Kidney (tissue), 14 donors: Measurements from ENCODE around the gene TYK2. TPM values are rescaled to one million over a fixed set of nuclear protein-coding genes. Genes with fewer than 3 reads are reported as not detected.

Source experiments
- DNase-seq, 5 donors: peaks; one replicate each; pipeline ENCODE4 v3.0.0-alpha.2; 2013 to 2020
- FAIRE-seq: peaks from 2 replicates; lab custom pipeline; 2012; peaks lifted over from hg19 to GRCh38; lab: Jason Lieb, UNC
- H3K27ac ChIP-seq, 2 donors: one replicate each; pipeline ENCODE4 v1.7.0; 2013; ENCODE audit warnings: low read depth in 2 of 2, low read length in 2 of 2, inconsistent platforms in 1 of 2
- H3K27me3 ChIP-seq: one replicate; pipeline ENCODE4 v1.7.1; 2013; ENCODE audit warnings: low read length, inconsistent platforms; ENCODE audit not compliant: control insufficient read depth, insufficient read depth
- H3K36me3 ChIP-seq, 3 donors: one replicate each; pipeline versions ENCODE4 v1.7.0 to v1.7.1; 2013; ENCODE audit warnings: low read length in 3 of 3, control low read depth in 1 of 3, inconsistent platforms in 1 of 3; ENCODE audit not compliant: insufficient read depth in 3 of 3, control insufficient read depth in 2 of 3
- H3K4me1 ChIP-seq, 3 donors: one replicate each; pipeline versions ENCODE4 v1.7.0 to v1.7.1; 2013; ENCODE audit warnings: low read length in 3 of 3, inconsistent platforms in 1 of 3, low read depth in 1 of 3; ENCODE audit not compliant: control insufficient read depth in 2 of 3, insufficient read depth in 2 of 3
- H3K4me3 ChIP-seq, 3 donors: one replicate each; pipeline versions ENCODE4 v1.7.0 to v1.8.1; 2013; ENCODE audit warnings: low read length in 3 of 3, control low read depth in 1 of 3, inconsistent platforms in 1 of 3
- H3K9ac ChIP-seq, 3 donors: one replicate each; pipeline versions ENCODE4 v1.7.0 to v1.7.1; 2013; ENCODE audit warnings: low read length in 3 of 3, control low read depth in 1 of 3, inconsistent platforms in 1 of 3
- H3K9me3 ChIP-seq, 3 donors: one replicate each; pipeline versions ENCODE4 v1.7.0 to v1.7.1; 2013; ENCODE audit warnings: low read length in 3 of 3, control low read depth in 1 of 3, inconsistent platforms in 1 of 3; ENCODE audit not compliant: control insufficient read depth in 2 of 3, insufficient read depth in 1 of 3
- intact Hi-C: fragments of 100-400 bp; cut with DNase I; formaldehyde crosslinking; loops from one replicate; pipeline ENCODE4 v1.11.1; 2022
- polyA plus RNA-seq: library from polyadenylated mRNA; stranded (reverse); fragments of 350-450 nt; fragmentation: Illumina TruSeq; extraction: RNeasy Lipid Tissue Mini Kit (QIAGEN cat#74804); gene quantifications from one replicate; pipeline ENCODE4 v1.2.3, GENCODE V29; 2014; ENCODE audit warnings: low read depth, low replicate concordance; ENCODE audit not compliant: insufficient read depth
- total RNA-seq: library from RNA; stranded (reverse); fragmentation: NEBNext Ultra II Directional; extraction: Animal tissue kit (Norgen Biotek cat#: 25700); gene quantifications from one replicate; pipeline ENCODE4 v1.2.1, GENCODE V29; 2021
- TF ChIP-seq, protein P1 (sequence below): IDR thresholded peaks from 3 replicates; pipeline ENCODE4 v1.5.1; 2012; ENCODE audit warnings: mild to moderate bottlenecking, moderate library complexity, borderline replicate concordance; ENCODE audit not compliant: insufficient read depth; ENCODE audit errors: extremely low read depth
- donor health status: control.
- donor health status: control.
- donor health status: control.
- donor health status: control.
- donor health status: control.
- donor health status: DM: yes; HTN: yes; CAD: no.
- donor health status: Normal renal cell carcinoma (clear cell type).

The TYK2 gene
- total and polyA plus RNA-seq, 2 donors from 2014 or later, result 127 to 131 TPM

GRCh38 chr19:10321417-10321797, 59.0 kb downstream of the TYK2 start:
- peaks cover 6 to 21% (median 13%) of the 10 kb centered on the region in 3 donors for H3K36me3 ChIP-seq
- H3K9ac ChIP-seq, result no peak overlapping the region
- TF ChIP-seq, protein P1, sequence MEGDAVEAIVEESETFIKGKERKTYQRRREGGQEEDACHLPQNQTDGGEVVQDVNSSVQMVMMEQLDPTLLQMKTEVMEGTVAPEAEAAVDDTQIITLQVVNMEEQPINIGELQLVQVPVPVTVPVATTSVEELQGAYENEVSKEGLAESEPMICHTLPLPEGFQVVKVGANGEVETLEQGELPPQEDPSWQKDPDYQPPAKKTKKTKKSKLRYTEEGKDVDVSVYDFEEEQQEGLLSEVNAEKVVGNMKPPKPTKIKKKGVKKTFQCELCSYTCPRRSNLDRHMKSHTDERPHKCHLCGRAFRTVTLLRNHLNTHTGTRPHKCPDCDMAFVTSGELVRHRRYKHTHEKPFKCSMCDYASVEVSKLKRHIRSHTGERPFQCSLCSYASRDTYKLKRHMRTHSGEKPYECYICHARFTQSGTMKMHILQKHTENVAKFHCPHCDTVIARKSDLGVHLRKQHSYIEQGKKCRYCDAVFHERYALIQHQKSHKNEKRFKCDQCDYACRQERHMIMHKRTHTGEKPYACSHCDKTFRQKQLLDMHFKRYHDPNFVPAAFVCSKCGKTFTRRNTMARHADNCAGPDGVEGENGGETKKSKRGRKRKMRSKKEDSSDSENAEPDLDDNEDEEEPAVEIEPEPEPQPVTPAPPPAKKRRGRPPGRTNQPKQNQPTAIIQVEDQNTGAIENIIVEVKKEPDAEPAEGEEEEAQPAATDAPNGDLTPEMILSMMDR, result no peak
- no peaks in the 10 kb centered on the region for H3K27me3 ChIP-seq
- no peaks in the 10 kb centered on the region for H3K4me1 ChIP-seq
- no peak for DNase-seq
- H3K9me3 ChIP-seq, result no peaks in the 10 kb centered on the region
- FAIRE-seq, result no peak
- H3K27ac ChIP-seq, result no peak overlapping the region
- intact Hi-C loops, result no loop called here
- H3K4me3 ChIP-seq, result no peak overlapping the region

- TF ChIP-seq, protein P1, result no peak
- no peaks in the 10 kb centered on the region for H3K9me3 ChIP-seq
- intact Hi-C loops, result no loop called here
- no peak overlapping the region for H3K4me3 ChIP-seq
- H3K9ac ChIP-seq, result no peak overlapping the region
- DNase-seq (no peak), FAIRE-seq (no peak)
- H3K36me3 ChIP-seq, result peaks cover 6 to 21% (median 13%) of the 10 kb centered on the region in 3 donors
- H3K27me3 ChIP-seq, result no peaks in the 10 kb centered on the region
- H3K4me1 ChIP-seq, result no peaks in the 10 kb centered on the region
- H3K27ac ChIP-seq, result no peak overlapping the region
Observed at GRCh38 chr19:10320602-10321416, 59.6 kb downstream of the TYK2 start.

GRCh38 chr19:10318807-10319682, 61.3 kb downstream of the TYK2 start:
- Histone ChIP-seq H3K27ac (no peak overlapping the region), H3K27me3 (no peaks in the 10 kb centered on the region), H3K9ac (no peak overlapping the region), H3K4me1 (peaks cover 0 to 2% (median 0%) of the 10 kb centered on the region in 3 donors), H3K4me3 (no peak overlapping the region), H3K36me3 (peaks cover 6 to 21% (median 10%) of the 10 kb centered on the region in 3 donors), H3K9me3 (no peaks in the 10 kb centered on the region)
- TF ChIP-seq, protein P1, result no peak
- DNase-seq, result no peak
- no peak for FAIRE-seq
- intact Hi-C loops, result no loop called here
